Panc1 (cell line): Measurements from ENCODE around the gene PORCN.

Source experiments
- CTCF ChIP-seq: fragments of 450-650 bp; IDR thresholded peaks from 2 replicates; pipeline ENCODE4 v1.5.1; 2017; ENCODE audit warnings: mild to moderate bottlenecking
- REST ChIP-seq, 2 experiments: IDR thresholded peaks; 2 replicates each; pipeline ENCODE4 v1.6.1; 2011 to 2012; ENCODE audit warnings: low read depth in 2 of 2, control low read depth in 1 of 2, low read length in 1 of 2, mild to moderate bottlenecking in 1 of 2, moderate library complexity in 1 of 2; ENCODE audit not compliant: insufficient read depth in 1 of 2
- TCF7L2 ChIP-seq: IDR thresholded peaks from 2 replicates; pipeline ENCODE4 v1.6.1; 2011; ENCODE audit warnings: mild to moderate bottlenecking, low read depth, low read length, inconsistent platforms

- TF ChIP-seq REST (IDR thresholded peaks at IDR 0.05; ENCODE audit: insufficient read depth in 1 of 2, low read depth in 2 of 2, low read length in 1 of 2), result no peak
- no peak for TF ChIP-seq CTCF
- no peak for TF ChIP-seq TCF7L2
Observed at GRCh38 chrX:48491809-48492208, 17.0 kb upstream of the PORCN start.
